Astrocyte of the hippocampus (primary cell): ENCODE measurements around the gene SYDE2.
"Not testable (repeated sequence)": the region's sequence is repeated elsewhere in the genome, so short reads cannot be mapped to it uniquely, and the experiment has no call there.

Source experiments
- DNase-seq: peaks from one replicate; pipeline ENCODE4 v3.0.0; 2011; ENCODE audit warnings: low read depth, low spot score

Gene SYDE2

DNA sequence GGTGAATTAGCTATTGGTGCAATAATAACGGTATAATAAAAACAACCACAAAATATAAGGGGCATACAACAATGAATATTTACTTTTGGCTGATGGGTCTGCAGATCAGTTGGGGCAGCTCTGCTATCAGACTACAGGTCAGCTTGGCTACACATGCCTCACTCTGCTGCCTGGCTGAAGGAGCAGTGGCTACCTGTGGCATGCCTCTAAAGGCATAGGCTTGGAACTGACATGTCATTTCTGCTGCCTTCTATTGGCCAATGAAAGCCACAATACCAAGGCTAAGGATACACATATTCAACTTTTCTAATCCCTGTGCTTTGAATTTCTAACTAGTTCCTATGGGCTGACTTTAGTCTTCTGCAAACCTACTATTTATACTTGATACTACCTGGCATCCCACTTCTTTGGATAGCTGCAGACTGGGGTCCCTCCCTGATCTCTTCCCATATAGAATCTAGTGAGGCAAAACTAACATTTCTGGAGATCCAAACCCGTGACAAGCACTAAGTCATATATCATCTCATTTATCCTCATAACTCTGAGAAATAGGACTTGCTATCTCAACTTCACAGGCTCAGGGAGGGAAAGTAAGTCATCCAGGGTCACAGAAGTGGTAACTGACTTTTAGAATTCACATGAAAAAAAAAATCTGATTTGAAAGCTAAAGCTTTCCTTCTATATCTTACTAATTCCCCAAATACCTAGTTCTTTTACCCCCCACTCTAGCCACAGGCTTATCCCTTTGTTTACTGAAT lies 19.2 kb upstream of the SYDE2 start:
- DNase-seq: no peak

DNA sequence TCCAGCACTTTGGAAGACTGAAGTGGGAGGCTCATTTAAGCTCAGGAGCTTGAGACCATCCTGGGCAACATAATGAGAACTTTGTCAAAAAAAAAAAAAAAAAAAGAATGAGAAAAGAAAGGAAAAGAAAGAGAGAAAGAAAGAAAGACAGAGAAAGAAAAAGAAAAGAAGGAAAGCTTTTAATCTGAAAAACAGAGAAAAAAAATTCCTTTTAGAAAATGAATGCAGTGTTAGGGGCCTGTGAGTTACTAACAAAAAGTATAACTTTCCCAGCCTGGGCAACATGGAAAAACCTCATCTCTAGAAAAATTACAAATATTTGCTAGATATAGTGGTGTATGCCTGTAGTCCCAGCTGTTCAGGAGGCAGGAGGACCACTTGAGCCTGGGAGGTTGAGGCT lies 15.9 kb upstream of the SYDE2 start:
- DNase-seq: no peak

DNA sequence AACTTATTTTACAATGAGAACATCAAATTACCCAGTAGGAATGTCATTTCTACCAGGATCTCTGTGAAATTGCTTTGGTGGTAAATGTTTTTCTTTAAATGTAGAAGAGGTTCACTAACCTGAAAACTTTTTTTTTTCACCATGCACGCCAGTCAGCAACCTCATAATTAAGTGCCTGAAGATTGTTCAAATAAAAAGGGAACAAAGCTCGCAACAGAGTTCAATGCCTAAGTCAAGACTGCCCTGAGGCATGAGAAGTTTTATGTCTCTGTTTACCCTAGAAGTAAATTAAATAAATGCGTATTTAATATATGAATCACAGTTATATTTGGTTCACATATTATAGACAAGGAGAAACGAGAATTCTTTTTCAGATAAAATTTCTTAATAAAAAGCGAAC lies 13.8 kb upstream of the SYDE2 start:
- no peak for DNase-seq

DNA sequence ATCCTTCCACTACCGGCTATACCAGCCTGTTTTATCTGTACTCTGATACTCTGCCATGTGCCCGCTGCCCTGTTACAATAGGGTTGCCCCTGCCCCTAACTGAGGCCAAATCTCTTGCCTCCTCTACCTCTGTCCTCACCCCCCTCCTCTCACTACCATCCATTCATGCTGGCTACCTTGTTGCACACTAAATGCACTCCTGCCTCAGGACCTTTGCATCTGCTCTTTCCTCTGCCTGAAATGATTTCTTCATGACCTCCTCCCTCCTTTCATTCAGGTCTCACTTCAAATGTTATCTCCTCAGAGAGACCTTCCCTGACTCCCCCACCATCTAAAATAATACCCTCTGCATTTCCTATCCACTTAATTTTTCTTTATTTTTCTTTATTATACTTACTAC lies 7.7 kb upstream of the SYDE2 start:
- DNase-seq: no peak

DNA sequence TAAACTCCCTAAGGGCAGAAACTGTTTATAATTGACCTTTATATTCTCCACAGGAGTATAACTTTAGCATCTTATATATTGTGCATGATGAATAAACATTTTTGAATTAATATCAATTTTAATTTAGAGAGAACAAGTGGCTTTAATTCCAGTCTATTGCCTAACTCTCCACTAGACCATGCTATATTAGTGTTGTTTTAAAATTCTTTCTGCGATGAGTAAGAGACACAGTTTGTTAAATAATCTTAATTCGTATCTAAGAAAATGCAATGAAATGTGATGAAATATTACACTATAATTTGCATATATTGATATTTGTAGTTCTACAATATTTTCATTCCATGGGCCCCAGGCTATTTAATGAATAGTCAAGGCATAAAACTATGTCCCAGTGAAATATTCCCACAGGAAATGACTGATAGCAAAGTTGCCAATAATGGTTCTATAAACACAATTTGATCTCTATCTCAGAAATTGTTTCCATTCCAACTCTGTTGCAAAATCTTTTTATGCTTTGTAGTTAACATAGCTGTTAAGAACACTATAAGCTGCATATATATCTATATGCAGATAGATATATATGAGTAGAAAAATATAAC lies 2.9 kb upstream of the SYDE2 start:
- no peak for DNase-seq

DNA sequence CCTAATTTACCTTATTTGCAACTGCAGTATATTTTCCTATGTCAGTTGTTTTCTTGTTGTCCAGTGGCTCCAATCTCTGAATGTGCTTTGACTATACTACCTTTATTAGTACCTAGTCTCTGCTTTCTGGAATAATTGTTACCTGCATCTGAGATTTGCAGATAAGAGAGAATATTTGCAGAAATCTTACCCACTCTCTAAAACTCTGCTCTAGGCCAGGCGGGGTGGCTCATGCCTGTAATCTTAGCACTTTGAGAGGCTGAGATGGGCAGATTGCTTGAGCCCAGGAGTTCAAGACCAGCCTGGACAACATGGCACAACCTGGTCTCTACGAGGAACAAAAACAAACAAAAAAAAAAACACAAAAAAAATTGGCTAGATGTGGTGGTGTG lies 2.0 kb upstream of the SYDE2 start:
- DNase-seq: no peak

DNA sequence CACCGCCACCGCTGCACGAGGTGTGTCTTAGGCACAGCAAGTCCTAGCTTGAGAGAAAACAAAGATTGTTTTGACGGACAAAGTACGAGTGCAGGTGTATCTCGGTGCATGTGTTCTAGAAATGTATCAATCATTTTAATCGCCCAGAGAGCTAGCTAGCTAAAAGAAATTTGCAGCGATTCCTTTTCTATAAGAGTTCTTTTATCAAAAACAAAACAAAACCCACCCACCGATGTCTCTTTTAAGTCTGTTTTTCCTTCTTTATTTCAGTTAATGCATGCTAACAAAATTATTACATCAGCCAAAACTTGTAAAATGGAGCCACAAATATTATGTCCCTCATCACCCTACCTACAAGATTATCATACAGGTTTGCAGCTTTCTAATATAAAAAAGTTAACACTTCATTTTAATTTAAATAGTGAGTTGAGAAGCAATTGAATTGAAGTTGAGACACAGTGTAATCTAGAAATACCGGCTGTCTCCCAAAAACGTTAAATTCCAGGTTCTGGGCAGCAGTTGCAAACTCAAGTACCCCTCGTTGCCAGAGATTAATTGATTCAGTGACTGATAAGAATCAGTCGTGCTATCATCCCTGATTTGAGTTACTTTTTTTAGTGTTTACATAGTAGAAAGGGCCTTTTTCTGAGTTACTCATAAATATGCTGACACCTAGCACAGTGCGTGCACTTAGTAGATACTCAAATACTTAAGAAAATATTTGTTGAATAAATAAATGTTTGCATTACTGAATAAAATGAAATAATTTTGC lies 1.5 kb upstream of the SYDE2 start:
- no peak for DNase-seq

DNA sequence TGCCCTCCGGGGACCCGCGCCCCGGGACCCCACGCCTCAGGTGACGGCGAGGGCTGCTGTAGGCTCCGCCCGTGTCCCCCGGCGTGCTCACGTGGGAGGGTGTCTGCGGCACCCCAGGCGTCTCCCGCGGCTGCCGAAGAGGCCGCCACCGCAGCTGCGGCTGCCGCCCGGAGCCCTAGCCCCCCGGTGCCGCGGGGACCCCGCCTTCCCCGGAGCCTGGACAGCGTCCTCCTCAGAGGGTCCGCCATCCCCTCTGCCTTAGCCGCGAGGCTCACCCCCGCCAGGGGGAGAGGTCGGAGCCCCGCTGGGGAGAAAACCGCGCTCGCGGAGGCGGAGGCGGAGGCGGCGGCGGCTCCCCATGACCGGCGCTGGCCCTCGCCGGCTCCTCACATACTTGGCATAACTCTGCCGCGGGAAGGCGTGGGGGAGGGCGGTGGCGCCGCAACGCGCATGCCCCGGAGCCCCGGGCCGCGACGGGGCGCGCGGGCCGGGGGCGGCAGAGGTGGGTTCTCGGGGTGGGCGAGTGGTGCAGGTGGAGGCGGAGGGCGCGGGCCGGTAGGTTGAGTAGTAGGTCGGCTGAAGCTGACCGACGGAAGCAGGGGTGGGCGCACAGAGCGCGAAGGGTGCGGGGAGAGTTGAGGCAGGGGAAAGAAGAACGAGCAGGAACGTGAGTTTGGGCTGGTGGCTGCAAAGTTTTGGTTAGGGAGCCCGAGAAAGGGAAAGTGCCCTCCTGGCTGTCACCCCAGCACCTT lies 700 bp upstream of the SYDE2 start:
- peak; percentile 92 for DNase-seq

DNA sequence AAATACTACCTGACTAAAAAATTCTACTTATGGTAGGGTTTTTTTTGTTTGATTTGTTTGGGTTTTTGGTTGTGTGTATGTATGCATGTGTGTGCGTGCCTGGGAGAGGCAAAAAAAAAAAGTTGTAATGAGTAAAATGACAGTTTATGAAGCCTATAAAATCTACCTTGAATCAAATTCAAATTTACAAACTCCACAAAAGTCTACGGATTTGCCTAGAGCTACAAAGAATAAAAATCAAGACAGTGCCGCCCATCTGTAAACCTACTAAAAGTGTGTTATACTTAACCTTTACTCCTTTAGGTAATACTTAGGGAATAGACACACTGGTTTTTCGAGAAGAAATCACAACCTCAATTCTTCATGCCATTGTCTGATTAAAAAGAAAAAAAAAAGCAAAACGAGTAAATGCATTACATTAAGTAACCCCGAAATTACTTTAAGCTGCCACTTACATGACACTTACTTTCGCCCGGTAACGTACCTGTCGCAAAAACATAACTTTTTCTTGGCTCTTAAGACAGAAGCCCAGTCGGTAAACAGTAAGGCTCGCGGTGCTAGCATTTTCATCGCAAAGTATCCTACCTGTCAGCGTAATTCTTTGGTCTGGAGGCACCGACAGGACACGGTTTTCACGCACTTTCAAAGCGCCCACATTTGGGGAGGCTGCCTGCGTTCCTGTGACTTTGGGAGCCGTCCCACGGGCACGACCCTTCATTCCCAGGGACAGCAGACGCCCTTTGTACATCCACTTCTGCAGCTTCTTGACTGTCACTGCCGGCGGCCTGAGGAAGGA lies 951 bp downstream of the SYDE2 start:
- no peak for DNase-seq

DNA sequence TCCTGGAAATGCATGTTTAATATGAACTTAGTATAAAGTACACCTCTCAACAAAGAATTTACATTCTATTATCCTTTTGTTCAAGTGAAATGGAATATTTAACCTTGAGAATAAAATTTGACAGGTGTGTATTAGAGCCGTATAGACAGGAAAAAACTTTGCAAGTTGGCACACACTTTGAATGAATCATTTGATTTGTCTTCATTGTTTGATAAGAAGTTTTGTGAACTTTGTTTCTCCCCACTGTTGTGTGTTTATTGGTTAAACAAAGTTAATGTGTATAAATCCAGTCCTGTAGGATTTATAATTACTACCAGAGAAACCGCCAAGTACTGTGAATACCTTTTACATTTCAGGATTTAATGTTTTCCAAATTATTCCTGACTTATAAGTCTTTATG lies 2.0 kb downstream of the SYDE2 start:
- DNase-seq: no peak

DNA sequence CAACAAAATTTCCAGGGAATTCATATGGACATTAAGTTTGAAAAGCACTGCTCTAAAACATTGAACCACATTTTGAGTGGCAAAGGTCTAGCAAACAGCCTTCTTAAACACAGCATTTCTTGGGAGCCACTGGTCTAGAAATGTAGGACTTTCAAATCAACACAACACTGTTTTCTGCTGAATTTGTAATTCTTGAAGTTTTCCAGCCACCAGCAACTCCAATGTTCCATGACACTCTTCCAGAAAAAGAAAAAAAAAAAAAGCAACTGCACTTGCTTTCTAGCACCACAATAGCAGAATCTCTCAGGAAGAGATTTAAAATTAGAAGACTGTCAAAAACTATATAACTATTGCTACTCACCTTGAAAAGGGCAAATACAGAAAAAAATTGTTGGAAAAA lies 4.5 kb downstream of the SYDE2 start:
- DNase-seq: no peak

DNA sequence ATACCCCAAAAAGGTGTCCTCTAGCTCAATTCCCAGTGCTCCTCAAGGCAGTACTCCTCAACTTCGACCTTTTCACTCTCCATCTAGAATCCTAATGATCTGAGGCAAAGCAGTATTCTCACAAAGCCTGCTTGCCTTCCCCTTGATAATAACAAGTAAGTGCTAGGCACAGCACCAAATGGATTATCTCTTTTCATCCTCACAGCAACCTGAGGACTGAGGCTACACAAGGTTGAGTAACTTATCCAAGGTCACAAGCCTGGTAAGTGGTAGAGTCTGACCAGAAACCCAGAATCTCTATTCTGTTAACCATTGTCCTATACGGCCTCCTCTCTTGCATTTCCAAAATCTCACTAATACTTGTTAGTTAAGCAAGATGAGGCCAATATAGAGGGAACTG lies 5.1 kb downstream of the SYDE2 start:
- no peak for DNase-seq

DNA sequence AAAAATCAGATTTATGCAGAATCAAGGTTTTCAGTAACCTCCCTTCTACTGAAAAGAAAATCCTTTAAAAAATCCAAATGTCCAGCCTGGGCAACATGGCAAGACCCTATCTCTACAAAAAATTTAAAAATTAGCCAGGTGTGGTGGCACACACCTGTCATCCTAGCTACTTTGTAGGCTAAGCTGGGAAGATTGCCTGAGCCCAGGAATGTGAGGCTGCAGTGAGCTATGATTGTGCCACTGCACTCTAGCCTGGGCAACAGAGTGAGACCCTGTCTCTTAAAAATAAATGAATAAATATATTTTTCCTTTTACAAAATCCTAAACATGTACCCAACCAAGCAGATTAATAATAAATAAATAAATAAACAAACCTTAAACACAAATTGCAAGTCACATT lies 8.7 kb downstream of the SYDE2 start:
- DNase-seq: not testable (repeated sequence)

DNA sequence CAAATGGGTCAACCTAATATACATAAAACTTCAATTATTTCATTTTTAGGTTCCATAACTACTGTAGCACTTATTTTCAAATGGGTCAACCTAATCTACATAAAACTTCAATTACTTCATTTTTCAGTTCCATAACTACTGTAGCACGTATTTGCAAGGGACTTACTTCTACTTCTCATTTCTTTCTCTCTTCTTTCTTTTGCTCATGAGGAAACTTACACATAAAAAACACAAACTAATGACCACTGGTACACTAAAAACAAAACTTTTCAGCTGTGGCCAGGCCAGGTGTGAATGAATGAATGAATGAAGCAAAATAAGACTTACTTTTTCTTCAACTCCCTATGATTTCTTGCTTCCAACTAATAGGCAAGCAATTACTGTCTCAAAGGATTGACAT lies 11.7 kb downstream of the SYDE2 start:
- DNase-seq: no peak

DNA sequence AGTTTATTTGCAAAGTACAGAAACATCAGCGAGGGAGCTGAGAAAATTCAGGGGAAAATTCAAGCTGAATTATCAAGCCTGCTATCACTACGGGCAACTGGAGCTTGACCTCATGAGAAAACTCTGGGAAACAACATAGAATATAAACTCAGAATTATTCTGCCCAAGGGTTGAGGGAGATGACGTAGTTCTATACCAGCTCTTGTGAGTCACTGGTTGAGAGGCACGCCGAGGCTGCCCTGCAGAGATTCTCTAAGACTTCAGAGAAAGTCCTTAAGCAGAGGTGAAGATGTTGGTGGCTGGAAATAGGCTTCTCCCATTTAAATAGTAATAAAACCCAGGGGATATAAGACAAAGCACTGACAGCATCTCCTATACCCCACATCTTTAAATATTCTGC lies 12.3 kb downstream of the SYDE2 start:
- DNase-seq: no peak

DNA sequence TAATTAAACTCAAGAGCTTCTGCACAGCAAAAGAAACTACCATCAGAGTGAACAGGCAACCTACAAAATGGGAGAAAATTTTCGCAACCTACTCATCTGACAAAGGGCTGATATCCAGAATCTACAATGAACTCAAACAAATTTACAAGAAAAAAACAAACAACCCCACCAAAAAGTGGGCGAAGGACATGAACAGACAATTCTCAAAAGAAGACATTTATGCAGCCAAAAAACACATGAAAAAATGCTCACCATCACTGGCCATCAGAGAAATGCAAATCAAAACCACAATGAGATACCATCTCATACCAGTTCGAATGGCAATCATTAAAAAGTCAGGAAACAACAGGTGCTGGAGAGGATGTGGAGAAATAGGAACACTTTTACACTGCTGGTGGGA lies 13.8 kb downstream of the SYDE2 start:
- not testable (repeated sequence) for DNase-seq

DNA sequence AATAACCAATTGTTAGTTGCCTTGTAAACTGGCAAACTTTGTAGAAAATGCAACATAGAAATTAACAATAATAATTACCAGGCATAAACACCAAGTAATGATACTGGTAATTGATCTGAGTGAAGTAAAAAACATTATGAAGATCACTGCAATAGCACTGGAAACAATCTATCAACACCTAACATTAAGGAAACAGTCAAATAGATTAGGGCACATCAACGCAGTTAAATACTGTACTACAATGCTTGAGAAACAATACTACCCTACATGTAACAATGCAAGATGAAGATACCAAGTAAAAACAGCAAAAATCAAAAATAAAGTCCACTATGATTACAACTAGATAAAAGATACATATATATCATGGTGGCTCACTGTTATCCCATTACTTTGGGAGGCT lies 16.6 kb downstream of the SYDE2 start:
- DNase-seq: no peak

DNA sequence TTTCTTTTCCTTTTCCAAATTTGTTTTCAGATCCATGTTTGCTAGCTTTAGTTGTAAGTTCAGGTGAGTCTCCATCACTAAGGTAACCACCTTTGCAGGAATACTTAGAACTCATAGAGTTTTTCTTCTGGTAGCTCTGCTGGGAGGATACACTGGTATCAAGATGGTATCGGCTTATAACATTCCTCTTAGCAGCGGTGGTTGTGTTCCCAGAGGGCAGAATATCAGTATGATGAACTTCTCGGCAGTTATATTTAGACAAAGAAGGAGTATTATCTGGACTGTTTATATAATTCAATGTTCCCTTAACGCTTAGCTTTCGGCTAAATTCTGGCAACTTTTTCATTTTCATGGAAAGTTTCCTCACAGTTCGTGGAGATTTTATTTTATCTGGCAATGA lies 18.1 kb downstream of the SYDE2 start:
- no peak for DNase-seq

DNA sequence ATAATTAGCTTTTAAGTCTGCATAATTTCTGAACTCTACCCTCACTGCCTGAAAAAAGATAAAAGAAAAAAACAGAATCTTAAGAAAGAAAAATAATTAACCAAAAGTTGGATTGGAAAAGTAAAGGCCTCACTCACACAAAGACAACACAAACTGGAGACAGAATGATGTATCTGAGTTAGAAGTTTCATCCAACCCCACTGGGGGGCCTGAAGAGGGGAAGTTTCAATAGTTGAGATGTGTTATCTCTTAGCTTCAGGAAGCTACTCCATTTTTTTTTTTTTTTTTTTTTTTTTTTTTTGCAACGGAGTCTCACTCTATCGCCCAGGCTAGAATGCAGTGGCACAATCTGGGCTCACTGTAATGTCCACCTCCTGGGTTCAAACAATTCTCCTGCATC lies 19.9 kb downstream of the SYDE2 start:
- no peak for DNase-seq

DNA sequence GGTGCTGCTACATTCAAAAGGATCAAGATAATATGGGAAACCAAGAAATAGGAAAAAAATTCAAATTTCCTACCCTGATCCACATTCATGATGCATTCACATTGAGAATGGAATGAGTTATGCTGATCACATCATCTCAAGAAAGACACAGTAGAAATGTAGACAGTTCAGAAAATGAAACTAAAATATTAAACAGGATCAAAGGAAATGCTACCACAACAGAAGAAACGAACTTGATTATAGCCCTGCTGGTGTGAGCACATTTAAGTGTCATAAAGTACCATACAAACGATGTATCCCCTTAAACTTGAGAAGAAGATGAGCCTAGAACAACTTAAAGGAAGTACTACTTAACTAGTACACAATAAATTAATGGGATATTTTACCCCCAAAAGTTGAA lies 21.3 kb downstream of the SYDE2 start:
- no peak for DNase-seq

DNA sequence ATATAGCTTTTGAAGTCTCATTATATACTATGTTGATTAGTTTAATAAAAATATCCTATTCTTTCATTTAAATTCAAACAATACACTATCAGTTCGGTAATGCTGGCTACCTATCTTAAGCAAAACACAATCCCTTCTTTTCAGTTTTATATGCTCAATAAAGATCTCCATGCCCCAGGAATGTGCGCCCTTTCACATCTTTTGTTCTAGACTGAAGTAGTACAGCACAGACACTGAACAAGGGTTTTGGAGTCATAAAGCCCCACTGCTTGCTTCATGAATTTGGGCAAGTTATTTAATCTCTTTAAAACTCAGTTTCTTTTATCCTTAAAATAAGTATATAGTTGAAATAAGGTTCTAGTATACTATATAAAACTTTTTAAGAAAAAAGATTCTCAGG lies 22.4 kb downstream of the SYDE2 start:
- no peak for DNase-seq
